Left ventricle myocardium inferior (tissue), 1 donor: ENCODE measurements around the gene ARHGAP24. TPM values are rescaled to one million over a fixed set of nuclear protein-coding genes. Genes with fewer than 3 reads are reported as not detected.

Experiments used
- DNase-seq: peaks from one replicate; pipeline ENCODE4 v3.0.0-alpha.2; 2020
- H3K27ac ChIP-seq: fragments of 200-600 bp; replicated peaks from 2 replicates; pipeline ENCODE4 v1.8.0; 2021
- H3K27me3 ChIP-seq: fragments of 200-600 bp; 2 replicates; pipeline ENCODE4 v1.8.0; 2021; ENCODE audit warnings: low read depth
- H3K36me3 ChIP-seq: fragments of 200-600 bp; 2 replicates; pipeline ENCODE4 v1.8.0; 2021
- H3K4me1 ChIP-seq: fragments of 200-600 bp; 2 replicates; pipeline ENCODE4 v1.8.0; 2021
- H3K4me3 ChIP-seq: fragments of 200-600 bp; 2 replicates; pipeline ENCODE4 v1.8.0; 2021; ENCODE audit warnings: mild to moderate bottlenecking, moderate library complexity
- H3K9me3 ChIP-seq: fragments of 200-600 bp; replicated peaks from 2 replicates; pipeline ENCODE4 v1.8.0; 2021
- intact Hi-C: fragments of 100-400 bp; cut with micrococcal nuclease; formaldehyde crosslinking; loops from one replicate; pipeline ENCODE4 v1.11.0; 2022
- total RNA-seq: library from RNA; stranded (reverse); fragmentation: NEBNext Ultra II Directional; extraction: Animal tissue kit (Norgen Biotek cat#: 25700); gene quantifications from one replicate; pipeline ENCODE4 v1.2.1, GENCODE V29; 2021
- TF ChIP-seq, protein P1 (sequence below): fragments of 200-600 bp; IDR thresholded peaks from 2 replicates; pipeline ENCODE4 v1.8.0; 2021; ENCODE audit warnings: antibody characterized with exemption, mild to moderate bottlenecking, borderline replicate concordance
- donor health status: DM: no; HTN: yes; CAD: no; lungs with severe emphysema.

The ARHGAP24 gene
- total RNA-seq, 1 donor from 2014 or later: 13.7 TPM

GRCh38 chr4:85486425-85487086, 11.6 kb downstream of the ARHGAP24 start:
- H3K9me3 ChIP-seq: no peaks in the 10 kb centered on the region
- H3K36me3 ChIP-seq: no peaks in the 10 kb centered on the region
- no peaks in the 10 kb centered on the region for H3K27me3 ChIP-seq
- H3K27ac ChIP-seq: no peak overlapping the region
- intact Hi-C loops: no loop called here
- H3K4me1 ChIP-seq: peaks cover 37% of the 10 kb centered on the region
- TF ChIP-seq, protein P1, sequence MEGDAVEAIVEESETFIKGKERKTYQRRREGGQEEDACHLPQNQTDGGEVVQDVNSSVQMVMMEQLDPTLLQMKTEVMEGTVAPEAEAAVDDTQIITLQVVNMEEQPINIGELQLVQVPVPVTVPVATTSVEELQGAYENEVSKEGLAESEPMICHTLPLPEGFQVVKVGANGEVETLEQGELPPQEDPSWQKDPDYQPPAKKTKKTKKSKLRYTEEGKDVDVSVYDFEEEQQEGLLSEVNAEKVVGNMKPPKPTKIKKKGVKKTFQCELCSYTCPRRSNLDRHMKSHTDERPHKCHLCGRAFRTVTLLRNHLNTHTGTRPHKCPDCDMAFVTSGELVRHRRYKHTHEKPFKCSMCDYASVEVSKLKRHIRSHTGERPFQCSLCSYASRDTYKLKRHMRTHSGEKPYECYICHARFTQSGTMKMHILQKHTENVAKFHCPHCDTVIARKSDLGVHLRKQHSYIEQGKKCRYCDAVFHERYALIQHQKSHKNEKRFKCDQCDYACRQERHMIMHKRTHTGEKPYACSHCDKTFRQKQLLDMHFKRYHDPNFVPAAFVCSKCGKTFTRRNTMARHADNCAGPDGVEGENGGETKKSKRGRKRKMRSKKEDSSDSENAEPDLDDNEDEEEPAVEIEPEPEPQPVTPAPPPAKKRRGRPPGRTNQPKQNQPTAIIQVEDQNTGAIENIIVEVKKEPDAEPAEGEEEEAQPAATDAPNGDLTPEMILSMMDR: no peak
- no peak for DNase-seq
- H3K4me3 ChIP-seq: no peak overlapping the region

DNA sequence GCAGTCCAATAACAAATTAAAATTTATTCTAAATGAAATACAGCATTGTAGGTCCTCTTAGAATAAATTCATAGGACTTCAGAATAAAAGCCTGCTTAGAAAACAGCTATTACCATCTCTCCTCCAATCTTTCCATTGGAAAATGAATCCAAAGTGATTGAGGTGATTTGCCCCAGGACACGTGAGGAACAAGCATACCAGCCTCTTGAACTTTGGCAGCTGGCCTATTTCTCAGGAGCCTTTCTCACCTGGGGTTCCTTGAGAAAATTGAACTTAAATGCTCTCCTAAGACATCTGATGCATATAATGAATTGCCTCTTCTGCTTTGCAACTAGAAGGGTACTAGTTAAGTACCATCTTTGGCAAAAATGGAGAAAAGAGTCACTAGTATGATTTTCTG, 13.5 kb downstream of the ARHGAP24 start:
- H3K27ac ChIP-seq: no peak overlapping the region
- TF ChIP-seq, protein P1: no peak
- intact Hi-C loops: no loop called here

DNA sequence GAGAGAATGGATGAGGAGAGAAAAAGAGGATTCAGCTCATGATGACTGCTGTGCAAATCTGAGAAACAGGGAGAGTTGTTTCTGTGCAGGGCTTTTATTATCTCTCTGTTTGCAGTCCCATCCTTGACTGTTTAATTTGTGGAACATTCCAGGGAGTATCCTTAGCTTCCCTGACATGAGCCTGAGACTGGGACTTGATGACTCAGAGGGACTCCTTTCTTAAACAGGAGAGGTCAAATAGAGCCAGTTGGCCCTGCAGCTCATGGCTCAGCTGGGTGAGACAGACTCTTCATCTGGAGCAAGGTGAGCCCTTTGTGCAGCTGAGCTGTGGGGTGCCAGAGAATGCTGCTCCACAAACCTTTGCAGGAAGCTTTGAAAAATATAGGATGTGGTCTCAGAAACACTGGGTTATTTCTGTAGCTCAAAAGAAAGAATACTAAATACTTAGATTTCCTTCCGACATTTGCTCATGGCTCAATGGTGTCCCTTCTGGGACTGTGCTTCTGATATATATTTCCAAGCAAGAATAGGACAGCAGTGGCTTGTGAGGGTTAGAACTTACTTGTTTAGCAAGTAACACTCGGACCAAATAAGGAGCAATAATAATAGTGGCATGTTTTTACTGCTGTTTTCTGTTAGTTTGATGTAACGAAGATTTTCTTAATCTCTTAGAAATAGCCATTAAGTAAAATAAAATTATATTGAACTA, 14.5 kb downstream of the ARHGAP24 start:
- no peak overlapping the region for H3K27ac ChIP-seq
- H3K4me3 ChIP-seq: no peak overlapping the region
- DNase-seq: no peak
- H3K27me3 ChIP-seq: no peaks in the 10 kb centered on the region
- TF ChIP-seq, protein P1: no peak
- H3K4me1 ChIP-seq: peaks cover 48% of the 10 kb centered on the region
- intact Hi-C loops: no loop called here
- no peaks in the 10 kb centered on the region for H3K9me3 ChIP-seq
- H3K36me3 ChIP-seq: no peaks in the 10 kb centered on the region

More for the DNA sequence above, 13.5 kb downstream of the ARHGAP24 start:
- Histone ChIP-seq H3K4me1 (peaks cover 48% of the 10 kb centered on the region), H3K4me3 (no peak overlapping the region), H3K36me3 (no peaks in the 10 kb centered on the region), H3K9me3 (no peaks in the 10 kb centered on the region), H3K27me3 (no peaks in the 10 kb centered on the region)
- no peak for DNase-seq

DNA sequence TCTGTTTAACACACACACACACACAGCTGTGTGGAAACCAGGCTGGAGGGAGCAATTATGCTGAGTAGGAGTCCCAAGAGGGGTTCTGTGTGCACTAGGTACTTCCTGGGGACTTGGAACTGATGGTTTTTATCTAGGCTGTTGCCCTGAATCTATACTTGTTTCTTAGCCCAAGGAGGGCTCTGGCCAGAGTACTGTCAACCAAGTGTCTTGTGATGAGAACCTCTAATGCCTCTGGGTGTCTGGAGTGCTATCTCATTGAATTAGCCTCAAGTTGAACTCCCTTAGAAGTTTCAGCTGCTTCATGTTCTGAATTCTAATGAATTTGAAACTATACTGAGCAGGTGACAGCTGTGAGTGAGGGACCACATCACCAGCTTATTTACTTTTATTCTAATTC, 16.6 kb downstream of the ARHGAP24 start:
- Histone ChIP-seq H3K27ac (peak overlapping the region; percentile 58), H3K36me3 (no peaks in the 10 kb centered on the region), H3K9me3 (no peaks in the 10 kb centered on the region), H3K27me3 (no peaks in the 10 kb centered on the region), H3K4me1 (peaks cover 56% of the 10 kb centered on the region), H3K4me3 (no peak overlapping the region)
- intact Hi-C loops: no loop called here
- TF ChIP-seq, protein P1: no peak
- no peak for DNase-seq

DNA sequence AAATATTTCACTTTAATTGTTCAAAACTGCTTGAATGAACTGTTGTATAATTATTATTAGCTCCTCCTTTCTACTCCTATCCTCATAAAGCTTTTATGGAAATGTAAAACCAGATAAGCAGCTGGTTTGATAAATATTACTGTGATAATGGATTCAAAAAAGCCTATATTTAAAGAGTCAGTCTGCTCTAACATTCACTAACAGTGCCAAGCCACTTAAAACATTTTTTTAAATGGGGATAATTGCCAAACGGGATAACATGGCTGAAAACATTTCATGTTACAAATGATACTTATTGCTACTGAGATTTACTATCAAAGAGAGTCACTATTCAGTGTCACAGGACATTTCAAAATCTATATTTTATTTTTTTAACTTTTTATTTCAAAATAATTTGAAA, 17.4 kb downstream of the ARHGAP24 start:
- Histone ChIP-seq H3K4me3 (no peak overlapping the region), H3K27ac (peak overlapping the region; percentile 58), H3K27me3 (no peaks in the 10 kb centered on the region), H3K36me3 (no peaks in the 10 kb centered on the region), H3K9me3 (no peaks in the 10 kb centered on the region), H3K4me1 (peaks cover 60% of the 10 kb centered on the region)
- intact Hi-C loops: no loop called here
- DNase-seq: no peak
- TF ChIP-seq, protein P1: no peak
